Tibial nerve (tissue), 4 donors: ENCODE measurements around the gene MAGI3. TPM values are rescaled to one million over a fixed set of nuclear protein-coding genes. Genes with fewer than 3 reads are reported as not detected.

Experiments used
- DNase-seq, 2 donors: peaks; one replicate each; pipeline ENCODE4 v3.0.0-alpha.2; 2019; ENCODE audit warnings: low spot score in 2 of 2
- H3K27ac ChIP-seq, 4 donors: fragments of 200-600 bp; sonication (generic) in 3 of 4; one replicate each; pipeline ENCODE4 v1.5.1; 2017 to 2019; ENCODE audit warnings: mild to moderate bottlenecking in 1 of 4
- H3K27me3 ChIP-seq, 2 donors: fragments of 200-600 bp; sonication (generic) in 1 of 2; one replicate each; pipeline versions ENCODE4 v1.5.1 to v1.6.0; 2017 to 2019
- H3K36me3 ChIP-seq, 3 donors: fragments of 200-600 bp; sonication (generic); one replicate each; pipeline ENCODE4 v1.5.1; 2018 to 2019
- H3K4me1 ChIP-seq, 4 donors: fragments of 200-600 bp; sonication (generic) in 3 of 4; one replicate each; pipeline ENCODE4 v1.5.1; 2017 to 2019
- H3K4me3 ChIP-seq, 4 donors: fragments of 200-600 bp; sonication (generic) in 3 of 4; one replicate each; pipeline ENCODE4 v1.5.1; 2017 to 2019; ENCODE audit warnings: mild to moderate bottlenecking in 1 of 4, moderate library complexity in 1 of 4
- H3K9me3 ChIP-seq, 4 donors: fragments of 200-600 bp; sonication (generic) in 3 of 4; one replicate each; pipeline ENCODE4 v1.5.1; 2017 to 2019
- EP300 ChIP-seq, 2 donors: sonication (generic); formaldehyde crosslinking; IDR thresholded peaks; one replicate each; pipeline ENCODE4 v1.6.1; 2017; ENCODE audit warnings: antibody characterized with exemption in 2 of 2, mild to moderate bottlenecking in 1 of 2
- POLR2A ChIP-seq, 2 donors: fragments of 450-650 bp; IDR thresholded peaks; one replicate each; pipeline ENCODE4 v1.6.1; 2017; ENCODE audit warnings: antibody characterized with exemption in 2 of 2, mild to moderate bottlenecking in 2 of 2, moderate library complexity in 2 of 2
- WGBS, 2 donors: methylation state at CpG; one replicate each; pipeline ENCODE4 v1.1.5; 2018; 5-methylcytosine and 5-hydroxymethylcytosine counted together
- total RNA-seq, 4 donors: library from RNA; depleted of rRNA; stranded (reverse); fragments of >200 nt; gene quantifications; one replicate each; pipeline ENCODE4 v1.1.0, GENCODE V29; 2016
- TF ChIP-seq, protein P1 (sequence below), 5 experiments: fragments of 200-600 bp in 3 of 5; fragments of 450-650 bp in 2 of 5; sonication (generic) in 3 of 5; IDR thresholded peaks; one replicate each; pipeline ENCODE4 v1.5.1; 2016 to 2019; ENCODE audit warnings: antibody characterized with exemption in 5 of 5, mild to moderate bottlenecking in 3 of 5, moderate library complexity in 2 of 5

The MAGI3 gene
- total RNA-seq, 4 donors from 2014 or later, result 15.7 to 23.3 (median 19.4) TPM

GRCh38 chr1:113617438-113618141, 227.3 kb downstream of the MAGI3 start:
- TF ChIP-seq, protein P1, sequence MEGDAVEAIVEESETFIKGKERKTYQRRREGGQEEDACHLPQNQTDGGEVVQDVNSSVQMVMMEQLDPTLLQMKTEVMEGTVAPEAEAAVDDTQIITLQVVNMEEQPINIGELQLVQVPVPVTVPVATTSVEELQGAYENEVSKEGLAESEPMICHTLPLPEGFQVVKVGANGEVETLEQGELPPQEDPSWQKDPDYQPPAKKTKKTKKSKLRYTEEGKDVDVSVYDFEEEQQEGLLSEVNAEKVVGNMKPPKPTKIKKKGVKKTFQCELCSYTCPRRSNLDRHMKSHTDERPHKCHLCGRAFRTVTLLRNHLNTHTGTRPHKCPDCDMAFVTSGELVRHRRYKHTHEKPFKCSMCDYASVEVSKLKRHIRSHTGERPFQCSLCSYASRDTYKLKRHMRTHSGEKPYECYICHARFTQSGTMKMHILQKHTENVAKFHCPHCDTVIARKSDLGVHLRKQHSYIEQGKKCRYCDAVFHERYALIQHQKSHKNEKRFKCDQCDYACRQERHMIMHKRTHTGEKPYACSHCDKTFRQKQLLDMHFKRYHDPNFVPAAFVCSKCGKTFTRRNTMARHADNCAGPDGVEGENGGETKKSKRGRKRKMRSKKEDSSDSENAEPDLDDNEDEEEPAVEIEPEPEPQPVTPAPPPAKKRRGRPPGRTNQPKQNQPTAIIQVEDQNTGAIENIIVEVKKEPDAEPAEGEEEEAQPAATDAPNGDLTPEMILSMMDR (IDR thresholded peaks at IDR 0.05), result no peak
- TF ChIP-seq EP300 (IDR thresholded peaks at IDR 0.05) (no peak), POLR2A (IDR thresholded peaks at IDR 0.05) (no peak)
- WGBS, 2 donors, result 77 to 90% methylated on average over 4 of the region's 4 CpGs
- Histone ChIP-seq H3K36me3 (peaks cover 0 to 32% (median 0%) of the 10 kb centered on the region in 3 donors), H3K4me3 (no peak overlapping the region), H3K4me1 (no peaks in the 10 kb centered on the region), H3K9me3 (no peaks in the 10 kb centered on the region), H3K27me3 (no peaks in the 10 kb centered on the region), H3K27ac (no peak overlapping the region)
- DNase-seq, result no peak

GRCh38 chr1:113628997-113629396, 238.7 kb downstream of the MAGI3 start:
- 93 to 94% methylated on average over 1 of the region's 1 CpG for WGBS, 2 donors

GRCh38 chr1:113630340-113631327, 240.3 kb downstream of the MAGI3 start:
- H3K9me3 ChIP-seq, result peaks cover 0 to 35% (median 13%) of the 10 kb centered on the region in 4 donors
- DNase-seq, result no peak
- no peaks in the 10 kb centered on the region for H3K4me1 ChIP-seq
- H3K27ac ChIP-seq, result no peak overlapping the region
- peaks cover 0 to 37% (median 0%) of the 10 kb centered on the region in 3 donors for H3K36me3 ChIP-seq
- H3K27me3 ChIP-seq, result no peaks in the 10 kb centered on the region
- 86% methylated on average over 9 to 12 of the region's 12 CpGs for WGBS, 2 donors
- no peak for TF ChIP-seq EP300 (IDR thresholded peaks at IDR 0.05)
- TF ChIP-seq, protein P1 (IDR thresholded peaks at IDR 0.05), result no peak
- TF ChIP-seq POLR2A (IDR thresholded peaks at IDR 0.05), result no peak
- H3K4me3 ChIP-seq, result no peak overlapping the region

More at GRCh38 chr1:113628997-113629396, 238.7 kb downstream of the MAGI3 start:
- peaks cover 0 to 53% (median 0%) of the 10 kb centered on the region in 3 donors for H3K36me3 ChIP-seq
- H3K4me3 ChIP-seq, result no peak overlapping the region
- no peak overlapping the region for H3K27ac ChIP-seq
- H3K27me3 ChIP-seq, result no peaks in the 10 kb centered on the region
- H3K9me3 ChIP-seq, result peaks cover 0 to 39% (median 14%) of the 10 kb centered on the region in 4 donors
- DNase-seq, result no peak
- no peaks in the 10 kb centered on the region for H3K4me1 ChIP-seq
- TF ChIP-seq POLR2A (IDR thresholded peaks at IDR 0.05) (no peak), EP300 (IDR thresholded peaks at IDR 0.05) (no peak)
- TF ChIP-seq, protein P1 (IDR thresholded peaks at IDR 0.05), result no peak

GRCh38 chr1:113641396-113641795, 251.1 kb downstream of the MAGI3 start:
- H3K4me1 ChIP-seq, result no peaks in the 10 kb centered on the region
- TF ChIP-seq, protein P1 (IDR thresholded peaks at IDR 0.05), result no peak
- TF ChIP-seq POLR2A (IDR thresholded peaks at IDR 0.05) (no peak), EP300 (IDR thresholded peaks at IDR 0.05) (no peak)
- H3K9me3 ChIP-seq, result peaks cover 0 to 3% (median 0%) of the 10 kb centered on the region in 4 donors
- no peak overlapping the region for H3K27ac ChIP-seq
- H3K36me3 ChIP-seq, result peaks cover 0 to 17% (median 0%) of the 10 kb centered on the region in 3 donors
- H3K27me3 ChIP-seq, result no peaks in the 10 kb centered on the region
- DNase-seq, result no peak
- H3K4me3 ChIP-seq, result no peak overlapping the region
- WGBS, 2 donors, result 95 to 97% methylated on average over 1 of the region's 1 CpG
